Sciatic nerve (tissue), 2 donors: ENCODE results near the gene MLLT3. TPM values are rescaled to one million over a fixed set of nuclear protein-coding genes. Genes with fewer than 3 reads are reported as not detected.

ENCODE experiments used
- ATAC-seq: fragments of 200-7000 bp; cut with Tn5 transposase; one replicate; pipeline ENCODE4 v1.9.1; 2020; ENCODE audit warnings: mild to moderate bottlenecking, moderate library complexity
- DNase-seq: peaks from one replicate; pipeline ENCODE4 v3.0.0-alpha.2; 2020; ENCODE audit warnings: low spot score
- intact Hi-C: fragments of 100-400 bp; cut with DNase I; formaldehyde crosslinking; loops from one replicate; pipeline ENCODE4 v1.14.2; 2022
- total RNA-seq: library from RNA; stranded (reverse); fragmentation: NEBNext Ultra II Directional; extraction: Animal tissue kit (Norgen Biotek cat#: 25700); gene quantifications from one replicate; pipeline ENCODE4 v1.2.1, GENCODE V29; 2021
- donor health status: DM: no; HTN: no; CAD: no.
- donor health status: DM: no; HTN: no; CAD: no.

Gene MLLT3
- total RNA-seq, 1 donor from 2014 or later: 19.3 TPM

- ATAC-seq (no peak), DNase-seq (no peak)
- intact Hi-C loops: no loop called here
These were observed 158.1 kb downstream of the MLLT3 start for GRCh38 chr9:20464242-20464641.

GRCh38 chr9:20463823-20464222 is 158.5 kb downstream of the MLLT3 start:
- ATAC-seq: no peak
- intact Hi-C loops: no loop called here
- DNase-seq: no peak

GRCh38 chr9:20462410-20462809 is 159.9 kb downstream of the MLLT3 start:
- DNase-seq: no peak
- intact Hi-C loops: no loop called here

GRCh38 chr9:20447291-20447690 is 175.0 kb downstream of the MLLT3 start:
- ATAC-seq: no peak
- DNase-seq: no peak
- intact Hi-C loops: no loop called here

More at GRCh38 chr9:20462410-20462809, 159.9 kb downstream of the MLLT3 start:
- ATAC-seq: no peak

- intact Hi-C loops: no loop called here
- ATAC-seq (no peak), DNase-seq (no peak)
These were observed 176.1 kb downstream of the MLLT3 start for GRCh38 chr9:20446248-20446647.

GRCh38 chr9:20442461-20443319 is 179.6 kb downstream of the MLLT3 start:
- intact Hi-C loops: no loop called here
- DNase-seq (no peak), ATAC-seq (no peak)

- no peak for ATAC-seq
- intact Hi-C loops: no loop called here
- DNase-seq: no peak
These were observed 180.4 kb downstream of the MLLT3 start for GRCh38 chr9:20441711-20442423.

GRCh38 chr9:20441166-20441565 is 181.1 kb downstream of the MLLT3 start:
- DNase-seq (no peak), ATAC-seq (no peak)
- intact Hi-C loops: no loop called here

GRCh38 chr9:20437476-20437875 is 184.8 kb downstream of the MLLT3 start:
- DNase-seq (no peak), ATAC-seq (no peak)
- intact Hi-C loops: no loop called here

GRCh38 chr9:20436476-20437195 is 185.7 kb downstream of the MLLT3 start:
- DNase-seq (no peak), ATAC-seq (no peak)
- intact Hi-C loops: no loop called here

GRCh38 chr9:20428976-20429375 is 193.3 kb downstream of the MLLT3 start:
- DNase-seq (no peak), ATAC-seq (no peak)
- intact Hi-C loops: no loop called here

GRCh38 chr9:20427359-20427758 is 194.9 kb downstream of the MLLT3 start:
- no peak for DNase-seq
- intact Hi-C loops: no loop called here
- ATAC-seq: no peak

- intact Hi-C loops: no loop called here
These were observed 196.3 kb downstream of the MLLT3 start for GRCh38 chr9:20426019-20426418.

GRCh38 chr9:20419533-20419932 is 202.8 kb downstream of the MLLT3 start:
- intact Hi-C loops: no loop called here
- ATAC-seq: no peak
- no peak for DNase-seq

More at GRCh38 chr9:20426019-20426418, 196.3 kb downstream of the MLLT3 start:
- ATAC-seq (no peak), DNase-seq (no peak)

GRCh38 chr9:20418485-20418884 is 203.8 kb downstream of the MLLT3 start:
- DNase-seq: no peak
- ATAC-seq: no peak
- intact Hi-C loops: no loop called here

- intact Hi-C loops: no loop called here
- DNase-seq: no peak
- no peak for ATAC-seq
These were observed 204.8 kb downstream of the MLLT3 start for GRCh38 chr9:20417373-20418080.

GRCh38 chr9:20414150-20414549 is 208.1 kb downstream of the MLLT3 start:
- no peak for ATAC-seq
- no peak for DNase-seq
- intact Hi-C loops: no loop called here

- intact Hi-C loops: loop anchor here (2.0 kb wide), 1 partner anchor 45 kb away; no protein-coding TSS in a partner anchor
- DNase-seq: no peak
- ATAC-seq: no peak
These were observed 212.8 kb downstream of the MLLT3 start for GRCh38 chr9:20409321-20410092.
